Esophagus muscularis mucosa (tissue), 4 donors: ENCODE results near the gene AFF1.

Source experiments
- CTCF ChIP-seq, 3 experiments: fragments of 200-600 bp in 2 of 3; fragments of 450-650 bp in 1 of 3; sonication (generic) in 2 of 3; IDR thresholded peaks; one replicate each; pipeline ENCODE4 v1.5.1; 2017 to 2019; ENCODE audit warnings: antibody characterized with exemption in 3 of 3, mild to moderate bottlenecking in 2 of 3, moderate library complexity in 1 of 3
- EP300 ChIP-seq: sonication (generic); formaldehyde crosslinking; IDR thresholded peaks from one replicate; pipeline ENCODE4 v1.6.1; 2017; ENCODE audit warnings: antibody characterized with exemption
- POLR2A ChIP-seq: fragments of 450-650 bp; IDR thresholded peaks from one replicate; pipeline ENCODE4 v1.6.1; 2017; ENCODE audit warnings: antibody characterized with exemption, moderate library complexity, mild to moderate bottlenecking, low read depth

- TF ChIP-seq CTCF (IDR thresholded peaks at IDR 0.05) (no peak), POLR2A (no peak), EP300 (no peak)
Observed at GRCh38 chr4:86910820-86911684, 23.8 kb upstream of the AFF1 start.
